AG09309 (cell line): Measurements from ENCODE around the gene RASSF9.

Source experiments
- DNase-seq: peaks from one replicate; pipeline ENCODE4 v3.0.0-alpha.2; 2010; ENCODE audit warnings: low read depth
- H3K4me3 ChIP-seq: 2 replicates; pipeline ENCODE4 v1.5.1; 2011; ENCODE audit warnings: mild to moderate bottlenecking, low read depth, low read length, moderate library complexity; ENCODE audit not compliant: control insufficient read depth
- TF ChIP-seq, protein P1 (sequence below): IDR thresholded peaks from 2 replicates; pipeline ENCODE4 v1.5.1; 2011; ENCODE audit warnings: mild to moderate bottlenecking, low read depth, low read length, inconsistent platforms; ENCODE audit not compliant: insufficient read depth, control insufficient read depth; ENCODE audit errors: missing control alignments

RASSF9 gene

DNA sequence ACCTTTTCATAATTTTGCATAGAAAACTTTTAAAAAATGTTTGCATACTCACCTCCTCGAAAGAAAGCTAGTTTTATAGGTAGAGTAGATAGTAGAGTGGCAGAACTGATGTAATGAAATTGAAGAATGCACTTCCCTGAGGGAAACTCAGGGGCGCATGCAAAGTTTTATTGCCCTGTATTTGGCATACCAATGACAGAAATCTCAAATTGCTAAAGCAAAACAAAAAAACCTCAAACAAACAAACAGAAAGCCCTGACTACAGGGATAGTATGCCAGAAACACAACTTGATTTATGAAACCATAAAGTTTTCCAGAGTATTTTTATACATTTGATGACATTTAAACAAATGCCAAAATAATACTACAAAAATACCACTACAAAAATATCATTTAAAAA, 1.8 kb downstream of the RASSF9 start:
- TF ChIP-seq, protein P1, sequence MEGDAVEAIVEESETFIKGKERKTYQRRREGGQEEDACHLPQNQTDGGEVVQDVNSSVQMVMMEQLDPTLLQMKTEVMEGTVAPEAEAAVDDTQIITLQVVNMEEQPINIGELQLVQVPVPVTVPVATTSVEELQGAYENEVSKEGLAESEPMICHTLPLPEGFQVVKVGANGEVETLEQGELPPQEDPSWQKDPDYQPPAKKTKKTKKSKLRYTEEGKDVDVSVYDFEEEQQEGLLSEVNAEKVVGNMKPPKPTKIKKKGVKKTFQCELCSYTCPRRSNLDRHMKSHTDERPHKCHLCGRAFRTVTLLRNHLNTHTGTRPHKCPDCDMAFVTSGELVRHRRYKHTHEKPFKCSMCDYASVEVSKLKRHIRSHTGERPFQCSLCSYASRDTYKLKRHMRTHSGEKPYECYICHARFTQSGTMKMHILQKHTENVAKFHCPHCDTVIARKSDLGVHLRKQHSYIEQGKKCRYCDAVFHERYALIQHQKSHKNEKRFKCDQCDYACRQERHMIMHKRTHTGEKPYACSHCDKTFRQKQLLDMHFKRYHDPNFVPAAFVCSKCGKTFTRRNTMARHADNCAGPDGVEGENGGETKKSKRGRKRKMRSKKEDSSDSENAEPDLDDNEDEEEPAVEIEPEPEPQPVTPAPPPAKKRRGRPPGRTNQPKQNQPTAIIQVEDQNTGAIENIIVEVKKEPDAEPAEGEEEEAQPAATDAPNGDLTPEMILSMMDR, result no peak
- no peak overlapping the region for H3K4me3 ChIP-seq
- no peak for DNase-seq

DNA sequence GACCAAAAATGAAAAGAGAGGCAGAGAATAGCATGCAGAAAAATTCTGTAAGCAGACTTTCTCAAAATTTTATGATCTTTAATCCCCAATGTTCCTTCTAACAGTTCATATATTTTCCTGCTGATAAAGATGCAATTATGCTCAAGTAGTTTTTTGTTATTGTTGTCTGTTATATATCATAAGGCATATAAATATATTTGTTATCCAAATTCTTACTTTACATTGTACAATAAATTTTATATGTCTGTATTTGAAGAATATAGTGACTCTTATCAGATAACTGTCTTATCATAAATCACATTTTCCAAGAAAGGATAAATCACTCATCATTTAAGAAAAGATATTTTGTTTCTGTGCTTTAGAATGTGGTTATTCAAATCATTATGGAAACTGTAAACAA, 2.6 kb downstream of the RASSF9 start:
- TF ChIP-seq, protein P1, result no peak
- no peak for DNase-seq
- H3K4me3 ChIP-seq, result no peak overlapping the region

DNA sequence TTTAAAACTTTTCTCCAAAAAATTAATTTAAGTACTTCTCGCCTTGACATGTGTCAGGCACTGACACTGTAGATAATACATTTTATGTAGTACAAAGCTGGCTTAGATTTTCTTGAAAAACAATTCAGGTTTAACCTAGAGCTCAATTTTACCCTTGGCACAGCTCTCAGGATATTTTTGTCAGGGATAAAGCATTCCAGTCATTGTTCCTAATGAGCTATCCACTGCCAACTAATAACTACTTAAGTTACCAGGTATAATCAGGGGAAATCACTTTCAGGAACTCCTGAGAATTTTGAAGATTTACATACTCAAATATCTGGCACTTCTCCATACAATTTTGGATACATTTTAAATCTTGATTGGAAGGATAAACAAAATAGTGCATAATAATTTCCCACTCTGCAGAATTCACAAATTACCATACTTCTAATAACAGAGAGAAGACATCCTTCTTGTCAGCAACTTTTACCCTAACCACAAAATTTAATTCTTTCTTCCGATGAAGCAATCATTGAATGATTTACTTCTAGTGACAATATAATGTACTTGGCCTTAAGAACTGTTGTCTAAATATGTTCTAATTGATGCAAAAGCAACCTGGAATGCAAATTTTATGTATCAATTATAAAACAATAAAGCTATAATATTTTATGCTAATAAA, 4.8 kb downstream of the RASSF9 start:
- no peak overlapping the region for H3K4me3 ChIP-seq
- TF ChIP-seq, protein P1, result no peak
- DNase-seq, result no peak

DNA sequence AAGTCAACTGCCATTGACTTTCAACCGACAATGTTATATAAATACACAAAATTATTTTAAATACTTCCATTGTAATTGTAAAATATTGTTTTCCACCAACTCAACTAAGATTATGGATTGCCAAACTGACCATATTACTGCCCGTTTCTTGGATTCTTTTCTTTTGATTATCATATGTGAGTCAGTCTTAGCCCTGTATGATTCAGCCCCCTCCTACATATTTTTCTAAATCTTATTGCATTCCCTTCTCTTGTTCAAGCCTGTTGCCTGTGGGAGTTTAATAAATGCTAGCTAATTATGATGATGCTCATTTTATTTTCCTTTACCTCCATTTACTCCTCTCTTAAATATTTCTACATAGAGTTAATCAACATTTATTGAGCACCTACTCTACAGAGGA, 6.8 kb downstream of the RASSF9 start:
- TF ChIP-seq, protein P1, result no peak
- DNase-seq, result no peak
- H3K4me3 ChIP-seq, result no peak overlapping the region

DNA sequence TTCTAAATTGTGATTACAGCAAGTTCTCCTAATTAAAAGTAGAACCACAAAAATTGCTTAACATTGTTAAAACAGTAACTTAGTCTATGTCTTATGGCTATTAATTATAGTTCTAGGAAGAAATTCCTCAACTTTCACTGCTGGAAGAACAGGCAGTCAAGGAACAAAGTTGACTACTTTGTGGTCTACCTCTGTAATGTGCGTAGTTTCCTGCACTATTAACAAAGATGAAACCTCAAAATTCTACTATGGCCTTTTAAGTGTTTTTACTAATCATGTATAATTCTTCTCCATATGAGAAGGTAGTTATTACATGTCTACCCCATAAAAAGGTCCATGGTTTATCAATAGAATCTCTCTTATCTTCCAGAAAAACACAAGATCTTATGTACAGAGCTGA, 7.6 kb downstream of the RASSF9 start:
- DNase-seq, result no peak
- no peak overlapping the region for H3K4me3 ChIP-seq
- TF ChIP-seq, protein P1, result no peak

DNA sequence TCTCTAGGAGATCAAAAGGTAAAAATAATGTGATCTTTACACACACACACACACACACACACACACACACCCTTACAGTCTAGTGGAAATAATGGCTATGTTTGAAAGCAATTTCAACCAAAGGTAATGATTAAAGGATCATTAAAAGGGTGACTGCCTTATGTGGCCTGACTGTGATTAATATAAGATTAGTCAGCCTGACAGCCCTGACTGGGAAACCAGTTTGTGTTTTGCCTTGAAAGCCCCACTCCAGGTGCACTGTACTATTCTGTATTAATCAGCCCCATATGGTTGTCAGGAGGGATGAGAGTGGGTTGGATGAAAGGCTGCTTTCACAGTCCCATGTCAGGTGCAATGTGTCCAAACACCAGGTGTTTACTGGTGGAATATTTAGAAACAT, 10.5 kb downstream of the RASSF9 start:
- TF ChIP-seq, protein P1, result no peak
- DNase-seq, result no peak
- H3K4me3 ChIP-seq, result no peak overlapping the region
